ENCODE measurements around the gene CSMD2.

The CSMD2 gene

GRCh38 chr1:33654267-33654834, 510.7 kb downstream of the CSMD2 start:
- H3K36me3 ChIP-seq (ENCODE audit: insufficient read depth, insufficient read length, low read length), result no peaks in the 10 kb centered on the region
- TF ChIP-seq ZNF274 (IDR thresholded peaks at IDR 0.05; ENCODE audit: low read depth, low read length) (no peak), YY1 (IDR thresholded peaks at IDR 0.05; ENCODE audit: insufficient read depth, insufficient read length) (no peak), SUZ12 (IDR thresholded peaks at IDR 0.05; ENCODE audit: extremely low read depth, insufficient read depth, insufficient read length) (no peak)
- no peaks in the 10 kb centered on the region for H3K9me3 ChIP-seq (ENCODE audit: insufficient read depth, low read length)
- DNase-seq (ENCODE audit: low read depth, low spot score), result peak; percentile 36
- no peaks in the 10 kb centered on the region for H3K27me3 ChIP-seq (ENCODE audit: insufficient read depth, insufficient read length)
- H3K4me1 ChIP-seq (ENCODE audit: insufficient read depth, insufficient read length), result no peaks in the 10 kb centered on the region
- H3K4me3 ChIP-seq (ENCODE audit: insufficient read length, low read depth), result no peak overlapping the region
- H3K9ac ChIP-seq (ENCODE audit: insufficient read length, low read depth), result no peak overlapping the region

- Histone ChIP-seq H3K36me3 (ENCODE audit: insufficient read depth, insufficient read length, low read length) (no peaks in the 10 kb centered on the region), H3K27me3 (ENCODE audit: insufficient read depth, insufficient read length) (no peaks in the 10 kb centered on the region), H3K9me3 (ENCODE audit: insufficient read depth, low read length) (no peaks in the 10 kb centered on the region; the same call in 1 of the 2 replicates), H3K4me3 (ENCODE audit: insufficient read length, low read depth) (no peak overlapping the region), H3K4me1 (ENCODE audit: insufficient read depth, insufficient read length) (no peaks in the 10 kb centered on the region), H3K9ac (ENCODE audit: insufficient read length, low read depth) (no peak overlapping the region)
- TF ChIP-seq SUZ12 (IDR thresholded peaks at IDR 0.05; ENCODE audit: extremely low read depth, insufficient read depth, insufficient read length) (no peak), ZNF274 (IDR thresholded peaks at IDR 0.05; ENCODE audit: low read depth, low read length) (no peak), YY1 (IDR thresholded peaks at IDR 0.05; ENCODE audit: insufficient read depth, insufficient read length) (no peak)
- no peak for DNase-seq (ENCODE audit: low read depth, low spot score)
Observed at GRCh38 chr1:33653226-33653625, 511.8 kb downstream of the CSMD2 start.

- H3K9me3 ChIP-seq (ENCODE audit: insufficient read depth, low read length), result no peaks in the 10 kb centered on the region; the same call in 1 of the 2 replicates
- H3K4me1 ChIP-seq (ENCODE audit: insufficient read depth, insufficient read length), result no peaks in the 10 kb centered on the region
- no peaks in the 10 kb centered on the region for H3K27me3 ChIP-seq (ENCODE audit: insufficient read depth, insufficient read length)
- no peak for DNase-seq (ENCODE audit: low read depth, low spot score)
- TF ChIP-seq SUZ12 (IDR thresholded peaks at IDR 0.05; ENCODE audit: extremely low read depth, insufficient read depth, insufficient read length) (no peak), ZNF274 (IDR thresholded peaks at IDR 0.05; ENCODE audit: low read depth, low read length) (no peak), YY1 (IDR thresholded peaks at IDR 0.05; ENCODE audit: insufficient read depth, insufficient read length) (no peak)
- H3K4me3 ChIP-seq (ENCODE audit: insufficient read length, low read depth), result no peak overlapping the region
- no peaks in the 10 kb centered on the region for H3K36me3 ChIP-seq (ENCODE audit: insufficient read depth, insufficient read length, low read length)
- no peak overlapping the region for H3K9ac ChIP-seq (ENCODE audit: insufficient read length, low read depth)
Observed at GRCh38 chr1:33650708-33651107, 514.3 kb downstream of the CSMD2 start.

- Histone ChIP-seq H3K9ac (ENCODE audit: insufficient read length, low read depth) (no peak overlapping the region), H3K4me3 (ENCODE audit: insufficient read length, low read depth) (no peak overlapping the region), H3K36me3 (ENCODE audit: insufficient read depth, insufficient read length, low read length) (no peaks in the 10 kb centered on the region), H3K4me1 (ENCODE audit: insufficient read depth, insufficient read length) (no peaks in the 10 kb centered on the region), H3K9me3 (ENCODE audit: insufficient read depth, low read length) (no peaks in the 10 kb centered on the region; the same call in 1 of the 2 replicates), H3K27me3 (ENCODE audit: insufficient read depth, insufficient read length) (no peaks in the 10 kb centered on the region)
- TF ChIP-seq ZNF274 (IDR thresholded peaks at IDR 0.05; ENCODE audit: low read depth, low read length), result no peak
- no peak for TF ChIP-seq YY1 (IDR thresholded peaks at IDR 0.05; ENCODE audit: insufficient read depth, insufficient read length)
- TF ChIP-seq SUZ12 (IDR thresholded peaks at IDR 0.05; ENCODE audit: extremely low read depth, insufficient read depth, insufficient read length), result no peak
- no peak for DNase-seq (ENCODE audit: low read depth, low spot score)
Observed at GRCh38 chr1:33649759-33650158, 515.3 kb downstream of the CSMD2 start.

- no peaks in the 10 kb centered on the region for H3K27me3 ChIP-seq (ENCODE audit: insufficient read depth, insufficient read length)
- H3K36me3 ChIP-seq (ENCODE audit: insufficient read depth, insufficient read length, low read length), result no peaks in the 10 kb centered on the region
- no peak for DNase-seq (ENCODE audit: low read depth, low spot score)
- H3K4me1 ChIP-seq (ENCODE audit: insufficient read depth, insufficient read length), result no peaks in the 10 kb centered on the region
- no peak for TF ChIP-seq SUZ12 (IDR thresholded peaks at IDR 0.05; ENCODE audit: extremely low read depth, insufficient read depth, insufficient read length)
- TF ChIP-seq ZNF274 (IDR thresholded peaks at IDR 0.05; ENCODE audit: low read depth, low read length), result no peak
- no peak for TF ChIP-seq YY1 (IDR thresholded peaks at IDR 0.05; ENCODE audit: insufficient read depth, insufficient read length)
- H3K4me3 ChIP-seq (ENCODE audit: insufficient read length, low read depth), result no peak overlapping the region
- no peak overlapping the region for H3K9ac ChIP-seq (ENCODE audit: insufficient read length, low read depth)
- no peaks in the 10 kb centered on the region for H3K9me3 ChIP-seq (ENCODE audit: insufficient read depth, low read length)
Observed at GRCh38 chr1:33643216-33643615, 521.8 kb downstream of the CSMD2 start.

GRCh38 chr1:33641104-33641830, 523.8 kb downstream of the CSMD2 start:
- peak; percentile 47 for DNase-seq (ENCODE audit: low read depth, low spot score)
- Histone ChIP-seq H3K4me3 (ENCODE audit: insufficient read length, low read depth) (no peak overlapping the region), H3K9ac (ENCODE audit: insufficient read length, low read depth) (no peak overlapping the region), H3K36me3 (ENCODE audit: insufficient read depth, insufficient read length, low read length) (no peaks in the 10 kb centered on the region), H3K4me1 (ENCODE audit: insufficient read depth, insufficient read length) (peaks cover under 1% of the 10 kb centered on the region), H3K9me3 (ENCODE audit: insufficient read depth, low read length) (no peaks in the 10 kb centered on the region), H3K27me3 (ENCODE audit: insufficient read depth, insufficient read length) (no peaks in the 10 kb centered on the region)
- TF ChIP-seq SUZ12 (IDR thresholded peaks at IDR 0.05; ENCODE audit: extremely low read depth, insufficient read depth, insufficient read length), result no peak
- no peak for TF ChIP-seq ZNF274 (IDR thresholded peaks at IDR 0.05; ENCODE audit: low read depth, low read length)
- TF ChIP-seq YY1 (IDR thresholded peaks at IDR 0.05; ENCODE audit: insufficient read depth, insufficient read length), result no peak

- Histone ChIP-seq H3K4me3 (ENCODE audit: insufficient read length, low read depth) (no peak overlapping the region), H3K9me3 (ENCODE audit: insufficient read depth, low read length) (no peaks in the 10 kb centered on the region), H3K9ac (ENCODE audit: insufficient read length, low read depth) (no peak overlapping the region), H3K27me3 (ENCODE audit: insufficient read depth, insufficient read length) (no peaks in the 10 kb centered on the region), H3K4me1 (ENCODE audit: insufficient read depth, insufficient read length) (peaks cover 8% of the 10 kb centered on the region), H3K36me3 (ENCODE audit: insufficient read depth, insufficient read length, low read length) (no peaks in the 10 kb centered on the region)
- DNase-seq (ENCODE audit: low read depth, low spot score), result no peak
- TF ChIP-seq SUZ12 (IDR thresholded peaks at IDR 0.05; ENCODE audit: extremely low read depth, insufficient read depth, insufficient read length), result no peak
- no peak for TF ChIP-seq ZNF274 (IDR thresholded peaks at IDR 0.05; ENCODE audit: low read depth, low read length)
- TF ChIP-seq YY1 (IDR thresholded peaks at IDR 0.05; ENCODE audit: insufficient read depth, insufficient read length), result no peak
Observed at GRCh38 chr1:33640114-33640660, 524.8 kb downstream of the CSMD2 start.

Measured in NT2/D1 (cell line).